Lung (tissue), 12 donors: ENCODE data around the gene AHCYL2. TPM values are rescaled to one million over a fixed set of nuclear protein-coding genes. Genes with fewer than 3 reads are reported as not detected.

ENCODE experiments used
- ATAC-seq: fragments of 200-7000 bp; cut with Tn5 transposase; one replicate; pipeline ENCODE4 v1.9.1; 2020; ENCODE audit warnings: moderate number of reproducible peaks; ENCODE audit not compliant: insufficient read depth, low FRiP score
- DNase-seq, 3 donors: peaks; one replicate each; pipeline ENCODE4 v3.0.0-alpha.2; 2013 to 2017
- H3K27ac ChIP-seq, 2 donors: one replicate each; pipeline ENCODE4 v1.5.1; 2013; ENCODE audit warnings: mild to moderate bottlenecking in 2 of 2, moderate library complexity in 2 of 2, control low read depth in 1 of 2, inconsistent platforms in 1 of 2, low read depth in 1 of 2, low read length in 1 of 2
- H3K27me3 ChIP-seq, 3 donors: one replicate each; pipeline ENCODE4 v1.5.1; 2013; ENCODE audit warnings: low read length in 2 of 3; ENCODE audit not compliant: control insufficient read depth in 3 of 3, insufficient read depth in 3 of 3
- H3K36me3 ChIP-seq, 4 donors: one replicate each; pipeline ENCODE4 v1.5.1; 2013; ENCODE audit warnings: low read length in 4 of 4, mild to moderate bottlenecking in 1 of 4, moderate library complexity in 1 of 4; ENCODE audit not compliant: control insufficient read depth in 4 of 4, insufficient read depth in 4 of 4
- H3K4me1 ChIP-seq, 5 donors: one replicate each; pipeline ENCODE4 v1.5.1; 2013; ENCODE audit warnings: low read length in 5 of 5, mild to moderate bottlenecking in 2 of 5, moderate library complexity in 1 of 5; ENCODE audit not compliant: control insufficient read depth in 5 of 5, insufficient read depth in 5 of 5
- H3K4me3 ChIP-seq: one replicate; pipeline ENCODE4 v1.5.1; 2013; ENCODE audit warnings: mild to moderate bottlenecking, control low read depth, moderate library complexity
- H3K9ac ChIP-seq, 2 donors: one replicate each; pipeline ENCODE4 v1.5.1; 2013; ENCODE audit warnings: low read length in 2 of 2, control low read depth in 1 of 2; ENCODE audit not compliant: insufficient read depth in 1 of 2
- H3K9me3 ChIP-seq, 4 donors: one replicate each; pipeline ENCODE4 v1.5.1; 2013; ENCODE audit warnings: low read length in 3 of 4, mild to moderate bottlenecking in 1 of 4, moderate library complexity in 1 of 4; ENCODE audit not compliant: control insufficient read depth in 4 of 4, insufficient read depth in 3 of 4
- WGBS, 2 donors: extraction: QIAGEN DNeasy Blood & Tissue Kit; methylation state at CpG; one replicate each; pipeline ENCODE4 v1.1.7; 2013; 5-methylcytosine and 5-hydroxymethylcytosine counted together
- polyA plus RNA-seq, 2 donors: library from polyadenylated mRNA; stranded (reverse); fragments of 200-250 nt; gene quantifications; one replicate each; pipeline ENCODE4 v1.2.1, GENCODE V29; 2013
- total RNA-seq, 2 donors: library from RNA; depleted of rRNA in 1 of 2; stranded (reverse); fragments of >200 nt in 1 of 2; gene quantifications; one replicate each; pipeline ENCODE4 v1.2.1, GENCODE V29; 2014 to 2021
- TF ChIP-seq, protein P1 (sequence below): IDR thresholded peaks from 2 replicates; pipeline ENCODE4 v1.5.1; 2012; ENCODE audit warnings: mild to moderate bottlenecking; ENCODE audit errors: control extremely low read depth, extremely low read depth
- donor health status: control.
- donor health status: control.
- donor health status: Bipolar disorder and iron deficiency.
- donor health status: healthy.
- donor health status: DM: yes; HTN: yes; CAD: no.

Gene AHCYL2
- total and polyA plus RNA-seq, 4 donors, result 16.3 to 172 (median 93.8) TPM

- H3K4me1 ChIP-seq, result peaks cover 0 to 4% (median 0%) of the 10 kb centered on the region in 5 donors
- peaks cover 0 to 29% (median 0%) of the 10 kb centered on the region in 4 donors for H3K36me3 ChIP-seq
- no peak overlapping the region for H3K27ac ChIP-seq
- no peaks in the 10 kb centered on the region for H3K27me3 ChIP-seq
- DNase-seq (no peak), ATAC-seq (no peak)
- WGBS, 2 donors, result 92 to 95% methylated on average over 4 of the region's 4 CpGs
- TF ChIP-seq, protein P1, sequence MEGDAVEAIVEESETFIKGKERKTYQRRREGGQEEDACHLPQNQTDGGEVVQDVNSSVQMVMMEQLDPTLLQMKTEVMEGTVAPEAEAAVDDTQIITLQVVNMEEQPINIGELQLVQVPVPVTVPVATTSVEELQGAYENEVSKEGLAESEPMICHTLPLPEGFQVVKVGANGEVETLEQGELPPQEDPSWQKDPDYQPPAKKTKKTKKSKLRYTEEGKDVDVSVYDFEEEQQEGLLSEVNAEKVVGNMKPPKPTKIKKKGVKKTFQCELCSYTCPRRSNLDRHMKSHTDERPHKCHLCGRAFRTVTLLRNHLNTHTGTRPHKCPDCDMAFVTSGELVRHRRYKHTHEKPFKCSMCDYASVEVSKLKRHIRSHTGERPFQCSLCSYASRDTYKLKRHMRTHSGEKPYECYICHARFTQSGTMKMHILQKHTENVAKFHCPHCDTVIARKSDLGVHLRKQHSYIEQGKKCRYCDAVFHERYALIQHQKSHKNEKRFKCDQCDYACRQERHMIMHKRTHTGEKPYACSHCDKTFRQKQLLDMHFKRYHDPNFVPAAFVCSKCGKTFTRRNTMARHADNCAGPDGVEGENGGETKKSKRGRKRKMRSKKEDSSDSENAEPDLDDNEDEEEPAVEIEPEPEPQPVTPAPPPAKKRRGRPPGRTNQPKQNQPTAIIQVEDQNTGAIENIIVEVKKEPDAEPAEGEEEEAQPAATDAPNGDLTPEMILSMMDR, result no peak
- no peak overlapping the region for H3K9ac ChIP-seq
- H3K9me3 ChIP-seq, result no peaks in the 10 kb centered on the region
- H3K4me3 ChIP-seq, result no peak overlapping the region
Measured at GRCh38 chr7:129464194-129464593, 239.4 kb downstream of the AHCYL2 start.

- TF ChIP-seq, protein P1, result no peak
- peaks cover 0 to 26% (median 0%) of the 10 kb centered on the region in 4 donors for H3K36me3 ChIP-seq
- no peak for DNase-seq
- no peaks in the 10 kb centered on the region for H3K9me3 ChIP-seq
- H3K27ac ChIP-seq, result no peak overlapping the region
- 81 to 94% methylated on average over 2 of the region's 2 CpGs for WGBS, 2 donors
- ATAC-seq, result no peak
- no peak overlapping the region for H3K4me3 ChIP-seq
- peaks cover 0 to 4% (median 0%) of the 10 kb centered on the region in 5 donors for H3K4me1 ChIP-seq
- H3K9ac ChIP-seq, result no peak overlapping the region
- H3K27me3 ChIP-seq, result no peaks in the 10 kb centered on the region
Measured at GRCh38 chr7:129465080-129465479, 240.2 kb downstream of the AHCYL2 start.

DNA sequence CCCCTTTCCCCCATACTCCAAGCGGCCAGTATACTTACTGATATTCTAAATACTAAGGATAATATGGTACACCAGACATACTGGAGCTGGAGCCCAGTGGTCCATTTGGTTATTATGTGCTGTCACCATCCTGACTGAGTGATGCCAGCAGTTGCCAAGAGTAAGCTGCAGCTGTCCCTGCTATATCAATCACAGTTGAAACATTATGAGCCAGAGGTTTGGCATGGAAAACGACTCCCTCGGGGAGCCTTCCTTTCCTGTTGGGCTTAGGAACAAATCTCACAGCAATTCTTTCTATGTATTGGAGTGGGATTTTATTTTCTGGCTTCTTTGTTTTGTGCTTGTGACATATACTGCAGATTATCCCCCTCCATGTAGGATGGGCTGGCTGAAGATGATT, 242.0 kb downstream of the AHCYL2 start:
- H3K4me1 ChIP-seq, result peaks cover 0 to 4% (median 0%) of the 10 kb centered on the region in 5 donors
- no peaks in the 10 kb centered on the region for H3K9me3 ChIP-seq
- 81 to 87% methylated on average over 3 of the region's 3 CpGs for WGBS, 2 donors
- no peak overlapping the region for H3K9ac ChIP-seq
- no peaks in the 10 kb centered on the region for H3K27me3 ChIP-seq
- DNase-seq (no peak), ATAC-seq (no peak)
- H3K27ac ChIP-seq, result no peak overlapping the region
- peaks cover 0 to 22% (median 0%) of the 10 kb centered on the region in 4 donors for H3K36me3 ChIP-seq
- TF ChIP-seq, protein P1, result no peak
- no peak overlapping the region for H3K4me3 ChIP-seq

DNA sequence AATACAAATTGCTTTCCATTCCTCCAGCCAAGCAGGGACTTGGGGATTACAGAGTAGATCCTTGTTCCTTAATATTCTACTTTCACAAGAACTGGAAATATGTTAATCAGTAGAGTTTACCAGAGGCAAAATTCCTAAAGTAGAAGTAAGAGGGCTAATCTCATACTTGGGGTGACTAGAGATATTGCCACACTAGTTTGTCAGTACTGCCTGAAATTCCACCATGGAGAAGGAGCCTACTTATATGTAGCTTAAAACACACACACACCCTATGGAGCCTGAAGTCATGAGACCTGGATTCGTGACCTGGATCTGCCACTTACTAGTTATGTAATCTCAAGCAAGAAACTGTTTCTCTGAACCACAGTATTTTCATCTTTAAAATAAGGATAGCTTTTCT, 243.3 kb downstream of the AHCYL2 start:
- no peaks in the 10 kb centered on the region for H3K9me3 ChIP-seq
- no peak overlapping the region for H3K9ac ChIP-seq
- H3K27me3 ChIP-seq, result no peaks in the 10 kb centered on the region
- no peak for ATAC-seq
- peaks cover 0 to 4% (median 0%) of the 10 kb centered on the region in 5 donors for H3K4me1 ChIP-seq
- H3K4me3 ChIP-seq, result no peak overlapping the region
- peak in 1 of 3 donors; percentile 32 for DNase-seq
- 48 to 81% methylated on average over 1 of the region's 1 CpG for WGBS, 2 donors
- TF ChIP-seq, protein P1, result no peak
- H3K27ac ChIP-seq, result peak overlapping the region in 1 of 2 donors; percentile 13
- peaks cover 0 to 20% (median 0%) of the 10 kb centered on the region in 4 donors for H3K36me3 ChIP-seq
